Prostate gland (tissue), 2 donors: ENCODE data around the gene AFTPH.

Source experiments
- POLR2AphosphoS5 ChIP-seq: sonication (generic); formaldehyde crosslinking; IDR thresholded peaks from one replicate; pipeline ENCODE4 v1.6.1; 2017; ENCODE audit warnings: antibody characterized with exemption
- TF ChIP-seq, protein P1 (sequence below), 4 experiments: fragments of 200-600 bp in 2 of 4; fragments of 450-650 bp in 2 of 4; sonication (generic) in 2 of 4; IDR thresholded peaks; 1 replicate in 3 of 4; 2 replicates in 1 of 4; pipeline ENCODE4 v1.5.1; 2016 to 2019; ENCODE audit warnings: antibody characterized with exemption in 4 of 4, mild to moderate bottlenecking in 2 of 4, moderate library complexity in 2 of 4

DNA sequence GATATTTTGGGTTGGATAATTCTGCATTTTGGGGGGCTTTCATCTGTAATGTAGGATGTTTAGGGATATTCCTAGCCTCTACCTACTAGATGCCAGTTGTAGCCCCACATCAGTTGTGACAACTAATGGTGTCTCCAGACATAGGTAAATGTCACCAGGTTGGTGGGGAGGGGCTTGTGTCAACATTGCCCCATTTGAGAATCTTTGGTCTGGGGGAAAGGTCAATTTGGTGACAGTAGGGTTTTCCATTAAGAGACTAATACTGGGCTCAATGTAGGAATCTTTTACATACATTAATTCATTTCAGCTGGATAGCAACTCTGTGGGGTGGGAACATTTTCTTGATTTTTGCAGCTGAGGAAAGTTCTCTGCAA, 6.6 kb upstream of the AFTPH start:
- TF ChIP-seq, protein P1, sequence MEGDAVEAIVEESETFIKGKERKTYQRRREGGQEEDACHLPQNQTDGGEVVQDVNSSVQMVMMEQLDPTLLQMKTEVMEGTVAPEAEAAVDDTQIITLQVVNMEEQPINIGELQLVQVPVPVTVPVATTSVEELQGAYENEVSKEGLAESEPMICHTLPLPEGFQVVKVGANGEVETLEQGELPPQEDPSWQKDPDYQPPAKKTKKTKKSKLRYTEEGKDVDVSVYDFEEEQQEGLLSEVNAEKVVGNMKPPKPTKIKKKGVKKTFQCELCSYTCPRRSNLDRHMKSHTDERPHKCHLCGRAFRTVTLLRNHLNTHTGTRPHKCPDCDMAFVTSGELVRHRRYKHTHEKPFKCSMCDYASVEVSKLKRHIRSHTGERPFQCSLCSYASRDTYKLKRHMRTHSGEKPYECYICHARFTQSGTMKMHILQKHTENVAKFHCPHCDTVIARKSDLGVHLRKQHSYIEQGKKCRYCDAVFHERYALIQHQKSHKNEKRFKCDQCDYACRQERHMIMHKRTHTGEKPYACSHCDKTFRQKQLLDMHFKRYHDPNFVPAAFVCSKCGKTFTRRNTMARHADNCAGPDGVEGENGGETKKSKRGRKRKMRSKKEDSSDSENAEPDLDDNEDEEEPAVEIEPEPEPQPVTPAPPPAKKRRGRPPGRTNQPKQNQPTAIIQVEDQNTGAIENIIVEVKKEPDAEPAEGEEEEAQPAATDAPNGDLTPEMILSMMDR (IDR thresholded peaks at IDR 0.05) = no peak
- TF ChIP-seq POLR2AphosphoS5 = no peak
